Activated effector memory CD4-positive, alpha-beta T cell treated with anti-CD3 and anti-CD28 coated beads, Interleukin-2, amount 50 U/mL, for 16 hours (primary cell): ENCODE measurements around the gene SLC43A2.
"Not testable (repeated sequence)": the region's sequence is repeated elsewhere in the genome, so short reads cannot be mapped to it uniquely, and the experiment has no call there.

Experiments
- DNase-seq: peaks from one replicate; pipeline ENCODE4 v3.0.0-alpha.2; 2020

The SLC43A2 gene

DNA sequence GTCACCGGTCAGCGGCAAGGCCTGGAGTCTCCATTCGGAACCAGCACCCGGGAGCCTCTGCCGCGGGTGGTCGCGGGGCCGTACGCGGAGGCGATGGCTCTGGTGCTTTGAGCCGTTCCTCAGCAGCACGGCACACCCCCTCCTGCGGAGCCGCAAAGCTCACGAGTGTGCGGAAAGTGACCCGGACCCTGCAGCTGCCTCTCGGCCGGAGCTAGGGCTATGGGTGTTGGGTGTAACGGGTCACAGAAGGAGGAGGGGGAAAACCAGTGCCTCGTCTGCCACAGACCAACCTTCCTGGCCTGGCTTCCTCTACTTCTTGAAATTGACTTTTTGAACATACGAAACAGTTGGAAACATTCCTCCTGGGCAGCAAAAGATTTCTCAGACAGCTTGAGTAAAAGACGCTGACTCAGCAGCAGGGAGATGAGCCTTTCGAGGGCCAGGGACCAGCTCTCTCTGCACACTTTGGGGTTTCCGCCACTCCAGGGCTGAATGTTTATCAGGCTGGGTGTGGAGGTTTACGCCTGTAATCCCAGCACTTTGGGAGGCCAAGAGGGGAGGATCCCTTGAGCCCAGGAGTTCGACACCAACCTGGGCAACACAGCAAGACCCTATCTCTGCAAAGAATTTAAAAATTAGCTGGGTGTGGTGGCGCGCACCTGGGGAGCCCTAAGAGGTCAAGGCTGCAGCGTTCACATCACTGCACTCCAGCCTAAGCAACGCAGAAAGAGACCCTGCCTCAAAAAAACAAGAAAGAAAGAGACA is 39.6 kb downstream of the SLC43A2 start:
- DNase-seq: no peak

DNA sequence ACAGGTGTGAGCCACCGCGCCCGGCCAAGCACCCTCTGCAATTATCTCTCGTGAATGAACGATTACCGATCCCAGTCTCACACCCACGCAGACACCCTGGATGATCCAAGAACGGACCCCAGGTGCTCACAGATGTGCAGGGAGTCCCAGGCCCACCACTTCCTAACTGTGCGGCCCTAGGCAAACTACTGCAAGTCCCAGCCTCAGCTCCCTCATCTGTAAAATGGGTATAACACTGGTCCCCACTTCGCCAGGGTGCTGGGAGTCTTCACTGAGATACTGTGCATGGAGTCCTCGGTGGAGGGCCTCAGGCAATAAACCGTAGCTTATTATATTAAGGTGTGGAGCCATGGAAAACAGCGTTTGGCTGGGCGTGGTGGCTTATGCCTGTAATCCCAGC is 44.5 kb downstream of the SLC43A2 start:
- DNase-seq: no peak

DNA sequence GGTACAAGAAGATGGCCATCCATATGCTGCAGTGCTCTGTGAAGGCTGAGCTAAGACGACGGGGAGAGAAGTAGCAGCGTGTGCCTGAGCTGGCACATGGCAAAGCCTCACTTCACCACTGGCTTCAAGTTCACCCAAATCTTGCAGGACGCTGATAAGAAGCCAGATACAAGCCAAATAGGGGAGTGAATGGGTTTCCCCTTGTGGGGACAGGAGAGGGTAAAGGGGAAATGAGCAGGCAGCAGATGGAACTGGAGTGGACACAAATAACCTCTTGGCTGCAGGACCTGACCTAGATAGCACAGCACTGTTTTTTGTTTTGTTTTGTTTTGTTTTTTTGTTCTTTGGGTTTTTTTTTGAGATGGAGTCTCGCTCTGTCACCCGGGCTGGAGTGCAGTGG is 45.1 kb downstream of the SLC43A2 start:
- DNase-seq: no peak

DNA sequence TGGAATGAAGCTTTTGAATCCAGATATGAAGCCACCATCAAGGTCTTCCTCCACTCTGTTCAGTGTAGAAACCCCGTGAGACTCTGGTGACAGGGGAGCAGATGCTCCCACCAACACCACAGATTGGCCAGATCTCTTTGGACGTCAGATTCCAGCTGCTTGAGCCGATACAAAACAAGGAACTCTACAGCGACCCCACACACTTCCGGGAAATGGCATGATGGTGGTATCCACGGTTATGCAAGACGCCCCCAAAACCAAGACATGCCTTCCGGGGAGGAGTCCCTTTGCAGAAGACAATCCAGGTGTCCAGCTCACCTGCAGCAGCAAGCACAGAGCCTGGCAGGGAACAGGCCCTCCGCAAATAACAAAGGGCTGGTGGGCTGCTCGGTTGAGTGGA is 46.3 kb downstream of the SLC43A2 start:
- no peak for DNase-seq

DNA sequence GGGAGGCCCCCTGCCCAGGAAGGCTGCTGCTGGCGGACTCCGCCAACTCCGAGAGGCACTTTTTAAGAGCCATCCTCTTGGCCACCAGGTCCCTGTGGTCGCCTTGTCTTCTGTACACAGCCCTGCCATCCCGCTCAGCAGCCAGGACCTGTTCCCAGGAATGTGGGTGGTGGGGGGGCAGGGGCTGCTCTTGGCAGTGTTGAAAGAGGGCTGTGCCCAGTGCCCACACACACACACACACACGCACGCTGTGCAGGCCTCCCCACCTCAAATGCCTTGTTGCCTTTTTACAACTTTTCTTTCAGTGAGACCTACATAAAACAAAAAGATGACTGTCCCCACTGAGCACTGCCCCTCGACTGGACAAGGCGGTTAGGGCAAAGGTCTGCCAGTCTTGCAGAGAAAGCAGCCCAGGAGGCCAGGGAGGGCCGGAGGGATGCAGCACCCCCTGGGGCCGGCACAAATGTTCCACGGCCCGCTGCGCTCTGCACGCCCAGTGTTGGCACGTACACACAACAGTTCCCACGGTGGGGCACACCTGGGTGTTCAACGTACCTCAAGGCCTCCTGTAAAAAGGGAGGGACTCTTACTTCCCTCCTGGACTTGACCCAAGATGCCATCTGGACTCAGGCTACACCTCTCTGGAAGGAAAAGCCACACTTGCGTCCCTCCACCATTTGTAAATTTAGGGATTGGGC is 47.5 kb downstream of the SLC43A2 start:
- DNase-seq: no peak

DNA sequence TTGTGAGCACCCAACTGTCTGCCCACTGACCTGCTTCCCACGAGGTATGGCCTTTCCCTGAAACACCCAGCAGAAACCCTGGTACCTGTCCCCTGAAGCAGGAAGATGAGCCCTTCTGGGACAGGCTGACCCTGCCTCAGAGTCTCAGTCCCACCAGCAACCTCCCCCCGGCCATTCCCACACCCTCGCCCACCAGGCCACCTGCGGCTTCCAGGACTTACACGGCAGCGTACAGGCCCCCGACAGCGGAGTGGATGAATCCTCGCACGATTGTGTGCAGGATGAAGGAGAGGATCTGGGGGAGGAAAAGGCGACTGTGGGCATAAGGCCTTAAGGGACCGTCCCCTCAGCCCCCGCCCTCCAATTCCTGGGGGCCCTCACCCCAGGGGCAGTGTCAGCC is 50.6 kb downstream of the SLC43A2 start:
- no peak for DNase-seq

DNA sequence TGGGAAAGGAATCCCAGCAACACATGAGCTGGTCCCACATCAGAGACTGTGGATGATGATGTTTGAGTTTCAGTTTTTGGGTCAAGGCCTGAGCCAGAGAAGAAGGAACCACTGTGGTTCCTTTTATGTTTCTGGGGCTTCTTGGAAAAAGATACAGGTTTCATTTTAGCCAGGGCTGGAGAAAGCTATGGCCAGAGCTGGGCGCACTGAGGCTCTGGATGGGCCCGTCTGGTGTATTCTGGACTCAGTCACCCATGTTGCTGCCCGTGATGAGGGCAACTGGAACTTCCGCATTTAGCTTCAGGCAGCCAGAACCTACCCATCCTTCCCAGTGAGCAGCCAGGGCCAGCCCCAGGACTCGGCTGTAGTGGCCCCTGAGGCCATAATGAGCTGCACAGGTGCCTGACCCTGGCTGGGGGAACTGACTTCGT is 51.0 kb downstream of the SLC43A2 start:
- no peak for DNase-seq

DNA sequence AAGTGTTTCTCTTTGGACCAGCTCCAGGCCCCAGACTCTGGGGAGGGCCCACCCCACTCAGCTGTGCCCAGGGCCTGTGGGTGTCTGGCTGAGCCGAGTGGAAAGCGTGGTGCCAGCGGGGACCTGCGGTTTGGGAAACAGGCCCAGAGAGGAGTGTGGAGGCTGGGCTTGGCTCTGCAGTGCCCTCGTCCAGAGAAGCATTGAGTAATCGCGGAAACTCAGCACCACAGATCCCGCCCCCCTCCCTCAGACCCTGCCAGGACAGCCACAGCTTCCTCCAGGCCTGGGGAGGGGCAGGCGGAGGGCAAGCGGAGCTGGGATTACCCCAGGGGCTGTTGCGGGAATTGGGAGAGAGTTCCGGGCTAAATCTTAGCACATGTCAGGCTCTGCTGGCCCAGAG is 51.5 kb downstream of the SLC43A2 start:
- DNase-seq: no peak

DNA sequence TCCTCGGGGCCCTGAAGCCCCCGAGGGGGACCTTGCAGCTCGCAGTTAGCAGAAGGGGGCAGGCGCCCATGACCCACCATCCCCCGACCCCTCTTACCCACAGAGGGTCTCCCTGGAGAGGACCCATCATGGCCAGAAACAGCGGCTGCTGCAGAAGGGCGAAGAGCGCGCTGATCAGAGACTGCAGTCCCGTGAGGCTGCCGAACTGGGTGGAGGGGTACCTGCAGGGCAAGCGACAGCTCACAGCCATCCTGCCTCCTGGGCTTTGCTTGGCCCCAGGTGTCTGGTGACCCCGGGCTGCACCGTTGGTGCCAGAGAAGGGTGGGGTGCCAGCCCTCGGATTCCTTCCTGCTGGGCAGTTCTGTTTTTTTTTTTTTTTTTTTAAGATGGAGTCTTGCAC is 52.1 kb downstream of the SLC43A2 start:
- no peak for DNase-seq

DNA sequence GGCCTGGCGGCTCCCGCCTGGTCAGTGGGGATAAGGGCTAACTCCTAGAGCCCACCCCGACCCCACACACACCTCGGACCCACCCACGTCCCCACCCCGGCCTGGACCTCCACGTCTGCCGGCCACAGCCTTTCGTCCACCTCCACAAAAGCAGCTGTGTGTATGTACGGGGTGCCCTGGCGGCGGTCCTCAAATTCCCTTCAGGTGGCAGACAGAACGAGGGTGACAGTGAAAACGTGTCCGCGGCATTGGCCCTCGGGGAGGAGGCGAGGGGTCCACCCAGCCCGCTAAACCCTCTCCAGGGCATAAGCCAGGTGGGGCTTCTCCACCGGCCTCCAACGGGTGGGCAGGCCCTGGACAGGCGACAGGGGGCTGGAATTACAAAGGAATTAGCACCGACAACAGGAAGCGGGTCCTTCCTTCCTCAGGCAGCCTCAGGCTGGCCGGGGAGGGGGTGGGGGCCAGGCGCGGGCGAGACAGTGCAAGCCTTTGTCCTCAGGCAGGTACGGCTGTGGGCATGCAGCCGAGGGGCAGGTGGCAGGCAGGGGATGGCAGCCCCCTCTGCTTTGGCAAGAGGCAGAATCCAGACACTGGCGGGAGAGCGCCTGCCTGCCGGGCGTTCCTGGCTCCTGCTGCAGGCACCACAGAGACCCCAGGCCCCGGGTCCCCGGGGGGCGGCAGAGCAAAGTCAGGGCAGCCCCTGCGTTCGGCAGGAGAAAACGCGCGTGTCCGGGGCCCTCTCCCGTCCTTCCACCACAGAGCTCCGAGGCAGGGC is 53.8 kb downstream of the SLC43A2 start:
- no peak for DNase-seq

DNA sequence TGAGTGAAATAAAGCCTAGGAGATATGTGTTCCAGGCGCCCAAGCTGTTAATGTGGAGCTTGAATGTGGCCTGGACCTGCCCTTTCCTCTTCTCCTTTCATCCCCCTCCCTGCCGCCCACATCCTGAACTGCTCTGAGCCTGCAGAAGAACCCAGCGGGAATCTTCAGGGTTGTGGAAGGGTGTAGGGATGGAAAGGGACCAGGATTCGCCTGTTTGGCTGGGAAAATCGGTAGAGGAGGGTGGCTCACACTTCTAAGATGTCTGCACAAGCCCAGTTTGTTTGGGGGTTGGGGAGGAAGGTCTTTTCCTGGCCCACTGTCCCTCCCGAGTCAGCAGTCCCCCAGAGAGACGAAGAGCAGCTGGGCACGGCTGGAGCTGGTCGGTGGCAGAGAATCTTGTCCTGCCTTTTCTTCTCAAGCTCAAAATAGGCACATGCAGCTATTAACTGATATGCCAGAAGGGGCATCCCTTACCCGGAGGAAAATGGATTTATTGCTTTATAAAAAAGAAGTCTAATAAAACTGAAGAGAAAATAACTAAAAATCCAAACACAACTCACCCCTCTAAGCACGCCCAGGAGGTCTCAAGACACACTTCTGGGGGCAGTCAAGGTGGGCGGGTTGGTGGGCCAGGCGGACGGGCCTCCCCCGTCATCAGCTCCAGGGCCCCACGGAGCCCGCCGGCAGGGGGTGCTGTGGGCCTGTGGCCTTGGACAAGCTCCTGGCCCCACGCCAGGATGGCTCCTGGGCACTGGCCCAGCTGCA is 54.5 kb downstream of the SLC43A2 start:
- DNase-seq: peak; percentile 85

DNA sequence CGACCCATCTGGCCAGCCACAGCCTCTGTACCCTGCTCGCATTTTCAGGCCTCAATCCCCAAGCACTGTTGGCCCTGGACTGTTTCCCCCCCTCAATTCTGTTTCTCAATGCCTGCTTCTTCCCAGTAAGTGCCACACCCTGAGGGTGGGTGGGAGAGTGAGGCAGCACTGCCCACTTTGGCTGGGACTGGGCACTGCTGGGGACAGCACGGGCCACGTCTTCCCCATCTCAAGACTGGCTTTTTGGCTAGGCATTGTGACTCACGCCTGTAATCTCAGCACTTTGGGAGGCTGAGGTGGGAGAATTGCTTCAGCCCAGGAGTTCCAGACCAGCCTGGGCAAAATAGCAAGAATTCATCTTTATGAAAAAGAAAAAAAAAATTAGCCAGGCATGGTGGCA is 56.0 kb downstream of the SLC43A2 start:
- DNase-seq: not testable (repeated sequence)

DNA sequence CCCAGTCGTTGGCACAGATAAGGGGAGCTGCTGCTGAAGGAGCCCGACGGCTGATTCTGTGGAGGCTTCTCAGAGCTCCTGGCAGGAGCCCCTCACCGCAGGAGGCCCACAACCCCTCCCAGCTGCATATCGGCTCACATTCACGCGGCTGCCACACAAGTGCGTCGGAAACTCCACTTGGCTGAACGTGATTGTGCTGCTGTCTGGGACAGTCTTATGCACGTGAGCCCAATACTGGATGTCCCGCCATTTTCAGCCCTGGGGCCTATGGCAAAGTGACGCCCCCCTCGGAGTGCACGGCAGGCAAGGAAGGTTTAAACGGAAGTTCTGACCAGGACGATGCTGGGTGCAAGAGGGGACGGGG is 57.3 kb downstream of the SLC43A2 start:
- DNase-seq: no peak

DNA sequence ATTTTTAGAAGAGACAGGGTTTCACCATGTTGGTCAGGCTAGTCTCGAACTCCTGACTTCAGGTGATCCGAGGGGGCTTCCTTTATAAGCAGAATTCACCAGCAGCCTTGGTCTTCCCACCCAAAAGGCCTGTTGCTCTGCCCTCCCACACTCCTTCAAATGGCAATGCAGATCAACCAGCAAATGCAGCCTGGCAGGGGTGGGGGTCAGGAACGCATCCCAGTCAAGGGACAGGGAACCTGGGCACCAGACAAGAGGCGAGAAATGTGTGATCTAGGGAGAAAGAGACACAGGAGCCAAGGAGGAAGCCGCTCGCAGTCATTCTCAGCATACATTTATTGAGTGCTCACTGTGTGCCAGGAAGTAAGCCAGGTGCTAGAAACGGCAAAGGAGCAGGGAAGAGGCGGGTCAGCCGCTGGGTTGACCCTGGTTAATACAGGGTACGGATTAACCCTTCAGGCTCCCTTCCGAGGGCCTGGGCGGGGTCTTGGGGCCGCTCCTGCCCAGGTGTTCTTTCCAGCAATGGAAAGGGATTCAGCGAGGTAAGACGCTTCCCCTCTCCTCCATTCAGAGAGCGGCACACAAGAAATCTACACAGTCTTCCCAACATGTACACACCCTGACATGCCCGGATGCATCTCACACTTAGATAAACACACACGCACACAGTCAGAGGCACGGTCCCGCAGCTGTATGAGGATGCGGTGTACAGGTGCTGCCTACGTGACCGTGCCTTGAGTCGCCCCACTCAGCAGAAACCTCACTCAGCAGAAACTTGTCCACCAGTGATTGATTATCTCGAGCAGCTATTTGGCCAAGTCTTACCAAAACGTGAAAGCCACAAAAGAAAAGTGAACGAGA is 59.5 kb downstream of the SLC43A2 start:
- DNase-seq: no peak

DNA sequence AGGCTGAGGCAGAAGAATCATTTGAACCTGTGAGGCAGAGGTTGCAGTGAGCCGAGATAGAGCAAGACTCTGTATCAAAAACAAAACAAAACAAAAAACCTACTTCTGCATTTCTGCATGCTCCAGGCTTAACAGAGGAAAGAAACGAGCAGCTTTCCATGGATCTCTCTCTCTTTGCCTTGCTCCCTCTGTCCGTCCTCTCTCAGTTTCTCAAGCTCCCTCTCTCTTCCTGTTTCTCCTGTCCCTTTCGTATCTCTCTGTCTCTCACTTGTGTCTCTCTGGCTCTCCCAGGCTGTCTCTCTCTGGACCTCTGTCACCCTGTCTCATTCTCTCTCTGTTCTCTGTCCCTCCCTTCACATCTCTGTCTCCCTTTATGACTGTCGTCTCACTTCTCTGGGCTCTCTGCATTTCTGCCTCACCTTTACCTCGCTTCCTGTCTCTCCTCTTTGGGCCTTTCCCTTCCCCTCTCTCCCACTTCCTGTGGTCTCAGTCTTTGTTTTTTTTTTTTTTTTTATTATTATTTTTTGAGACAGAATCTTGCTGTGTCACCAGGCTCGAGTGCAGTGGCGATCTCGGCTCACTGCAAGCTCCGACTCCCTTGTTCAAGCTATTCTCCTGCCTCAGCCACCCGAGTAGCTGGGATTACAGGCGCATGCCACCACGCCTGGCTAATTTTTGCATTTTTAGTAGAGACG is 62.0 kb downstream of the SLC43A2 start:
- DNase-seq: peak; percentile 66

DNA sequence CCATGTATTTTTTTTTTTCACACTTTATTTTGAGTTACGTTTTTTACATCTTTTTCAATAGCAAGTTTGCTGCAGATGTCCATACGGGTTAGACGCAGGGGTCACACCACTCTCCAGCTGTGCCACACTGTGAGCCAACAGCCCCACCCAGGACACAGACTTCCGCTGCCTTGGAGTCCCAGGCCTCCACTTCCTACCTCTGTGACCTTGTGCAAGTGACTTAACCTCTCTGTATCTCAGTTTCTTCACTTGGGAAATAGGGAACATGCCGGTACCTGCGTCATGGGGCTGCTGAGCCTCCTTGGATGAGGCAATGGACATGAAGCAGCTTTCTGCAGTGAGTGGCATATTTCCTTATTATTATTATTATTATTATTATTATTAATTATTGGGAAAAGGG is 62.8 kb downstream of the SLC43A2 start:
- no peak for DNase-seq

DNA sequence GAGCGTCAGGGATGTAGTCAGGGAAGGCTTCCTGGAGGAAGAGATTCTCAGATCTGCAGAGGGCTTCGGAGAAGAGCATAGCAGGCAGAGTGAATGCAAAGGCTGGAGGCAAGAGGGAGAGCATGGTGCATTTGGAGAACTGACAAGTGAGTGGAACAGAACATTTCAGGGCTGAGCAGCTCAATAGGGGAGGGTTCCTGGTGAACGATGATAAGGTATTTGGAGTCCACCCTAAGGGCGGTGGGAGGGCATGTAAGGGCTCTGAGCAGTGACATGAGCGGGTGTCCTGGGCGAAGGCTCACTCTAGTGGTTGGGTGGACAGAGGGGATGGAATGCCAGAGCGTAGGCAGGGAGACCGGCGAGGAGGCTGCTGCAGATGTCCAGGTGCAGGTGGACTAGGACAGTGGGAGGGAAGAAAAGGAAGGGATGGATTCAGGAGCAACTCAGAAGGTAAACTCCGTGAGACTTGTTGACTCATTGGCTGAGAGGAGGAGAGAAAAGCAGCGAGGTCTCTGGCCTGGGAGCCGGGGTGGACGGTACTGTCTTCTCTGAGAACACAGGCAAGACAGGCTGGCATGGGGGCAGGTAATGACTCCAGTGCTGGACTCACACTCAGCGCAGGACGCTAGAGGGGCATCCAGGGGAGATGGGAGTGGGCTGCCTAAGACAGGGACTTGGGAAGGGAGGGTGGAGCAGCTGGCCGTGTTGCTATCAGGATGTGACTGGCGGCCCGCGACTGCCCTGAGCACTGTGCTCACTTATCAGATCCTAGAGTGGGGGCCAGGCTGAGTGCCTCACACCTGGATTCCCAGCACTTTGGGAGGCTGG is 64.6 kb downstream of the SLC43A2 start:
- no peak for DNase-seq

DNA sequence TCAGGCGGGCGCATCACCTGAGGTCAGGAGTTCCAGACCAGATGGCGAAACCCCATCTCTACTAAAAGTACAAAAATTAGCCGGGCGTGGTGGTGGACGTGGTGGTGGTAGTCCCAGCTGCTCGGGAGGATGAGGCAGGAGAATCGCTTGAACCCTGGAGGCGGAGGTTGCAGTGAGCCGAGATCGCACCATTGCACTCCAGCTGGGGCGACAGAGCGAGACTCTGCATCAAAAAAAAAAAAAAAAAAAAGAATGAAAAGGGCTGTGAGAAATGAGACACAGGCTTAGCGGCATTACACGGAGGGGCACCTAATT is 65.2 kb downstream of the SLC43A2 start:
- not testable (repeated sequence) for DNase-seq

DNA sequence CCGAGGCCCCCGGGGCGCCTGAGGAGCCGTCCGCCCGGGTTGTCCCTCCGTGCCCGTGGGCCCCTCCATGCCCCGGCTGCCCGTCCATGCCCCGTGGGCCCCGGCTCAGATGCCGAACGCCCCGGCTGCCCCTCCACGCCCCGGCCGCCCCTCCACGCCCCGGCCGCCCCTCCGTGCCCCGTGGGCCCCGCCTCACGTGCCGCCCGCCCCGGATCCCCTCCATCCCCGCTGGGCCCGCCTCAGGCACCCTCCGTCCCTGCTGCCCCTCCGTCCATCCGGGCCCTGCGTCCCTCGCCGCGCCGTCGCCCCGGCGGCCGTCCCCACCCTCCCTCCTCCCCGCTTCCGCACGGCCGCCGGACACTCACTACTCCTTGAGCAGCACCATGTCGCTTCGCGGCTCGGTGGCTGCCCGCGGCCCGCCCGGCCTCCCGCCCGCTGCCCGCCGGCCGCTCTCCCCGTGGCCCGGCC is 66.4 kb downstream of the SLC43A2 start:
- DNase-seq: no peak

DNA sequence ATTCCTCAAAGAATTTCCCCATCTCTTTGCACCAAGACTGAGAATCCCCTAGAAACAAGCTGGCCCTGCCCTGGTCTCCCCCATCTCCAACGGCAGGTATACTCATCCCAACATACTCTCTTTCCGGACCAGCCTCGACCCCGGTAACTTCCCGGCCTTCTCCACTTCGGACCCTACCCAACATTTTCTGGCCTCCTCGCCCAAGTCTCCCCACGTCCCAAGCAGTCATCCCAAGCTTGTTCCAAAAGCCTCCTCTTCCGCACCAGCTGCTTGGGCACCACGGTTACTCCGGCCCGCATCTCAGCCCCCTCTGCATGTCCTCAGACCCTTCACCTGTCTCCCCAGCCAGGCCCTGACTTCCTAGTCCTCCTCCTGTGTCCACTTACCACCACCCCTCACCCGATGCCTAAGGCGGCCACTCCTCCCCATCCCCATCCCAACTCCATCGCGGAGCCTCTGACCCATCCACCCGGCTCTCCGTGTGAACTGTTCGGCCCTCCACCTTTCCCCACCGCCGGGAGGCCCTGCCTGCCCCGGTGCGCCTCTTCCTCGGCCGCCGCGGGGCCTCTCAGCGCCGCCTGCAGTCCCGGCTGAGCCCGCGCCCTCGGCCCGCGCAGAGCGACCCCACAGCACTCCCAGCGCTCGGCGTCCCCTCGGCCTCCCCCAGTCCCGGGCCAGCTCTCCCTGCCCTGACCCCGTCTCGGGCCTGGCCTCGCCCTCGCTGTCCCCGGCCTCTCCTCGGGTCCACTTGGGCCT is 67.0 kb downstream of the SLC43A2 start:
- peak; percentile 81 for DNase-seq
